ENCODE results near the gene LDLRAD2.

DNA sequence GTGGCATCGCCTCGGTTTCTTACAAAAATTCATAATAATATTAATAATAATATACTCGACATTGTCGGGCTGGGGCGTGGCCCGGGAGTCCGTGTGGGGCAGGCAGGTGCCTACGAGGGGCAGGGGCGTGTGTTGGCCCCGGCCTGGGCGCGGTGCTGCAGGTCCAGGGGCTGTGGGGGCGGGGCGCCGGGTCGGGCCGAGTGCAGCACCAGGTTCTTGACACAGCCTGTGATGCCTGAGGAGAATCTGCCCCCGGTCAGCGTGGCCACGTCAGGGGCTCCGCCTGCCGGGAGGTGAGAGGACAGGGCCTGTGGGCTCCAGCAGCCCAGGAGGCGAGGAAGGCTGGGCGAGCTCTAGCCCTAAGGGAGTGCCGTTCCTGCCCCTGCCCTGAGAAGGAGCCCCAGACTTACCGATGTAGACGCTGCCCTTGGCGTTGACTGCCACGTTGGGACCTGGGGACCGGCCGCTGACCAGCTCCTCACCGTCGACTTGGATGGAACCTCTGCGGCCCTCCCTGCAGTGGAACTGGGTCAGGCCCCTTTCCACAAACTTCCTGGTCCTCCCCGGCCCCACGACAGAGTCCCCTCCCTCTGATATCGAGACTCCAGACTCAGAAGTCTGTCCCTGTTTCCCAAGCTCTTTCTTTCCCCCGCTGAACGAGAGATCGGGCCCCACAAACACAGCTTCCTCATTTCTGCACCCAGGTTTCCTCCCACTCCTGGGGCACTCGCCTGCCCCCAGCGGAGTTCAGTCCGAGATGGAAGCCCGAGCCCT is 11.3 kb downstream of the LDLRAD2 start:
- TF ChIP-seq, protein P1, sequence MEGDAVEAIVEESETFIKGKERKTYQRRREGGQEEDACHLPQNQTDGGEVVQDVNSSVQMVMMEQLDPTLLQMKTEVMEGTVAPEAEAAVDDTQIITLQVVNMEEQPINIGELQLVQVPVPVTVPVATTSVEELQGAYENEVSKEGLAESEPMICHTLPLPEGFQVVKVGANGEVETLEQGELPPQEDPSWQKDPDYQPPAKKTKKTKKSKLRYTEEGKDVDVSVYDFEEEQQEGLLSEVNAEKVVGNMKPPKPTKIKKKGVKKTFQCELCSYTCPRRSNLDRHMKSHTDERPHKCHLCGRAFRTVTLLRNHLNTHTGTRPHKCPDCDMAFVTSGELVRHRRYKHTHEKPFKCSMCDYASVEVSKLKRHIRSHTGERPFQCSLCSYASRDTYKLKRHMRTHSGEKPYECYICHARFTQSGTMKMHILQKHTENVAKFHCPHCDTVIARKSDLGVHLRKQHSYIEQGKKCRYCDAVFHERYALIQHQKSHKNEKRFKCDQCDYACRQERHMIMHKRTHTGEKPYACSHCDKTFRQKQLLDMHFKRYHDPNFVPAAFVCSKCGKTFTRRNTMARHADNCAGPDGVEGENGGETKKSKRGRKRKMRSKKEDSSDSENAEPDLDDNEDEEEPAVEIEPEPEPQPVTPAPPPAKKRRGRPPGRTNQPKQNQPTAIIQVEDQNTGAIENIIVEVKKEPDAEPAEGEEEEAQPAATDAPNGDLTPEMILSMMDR (IDR thresholded peaks at IDR 0.05; ENCODE audit: low read depth, low read length) = no peak
- TF ChIP-seq EZH2phosphoT487 (IDR thresholded peaks at IDR 0.05; ENCODE audit: low read depth) = no peak

All from OCI-LY3 (cell line).